CD4-positive, alpha-beta T cell treated with Interleukin-15 for 4 hours (primary cell): ENCODE data around the gene BCL7A.

Experiments
- DNase-seq: peaks from one replicate; pipeline ENCODE4 v3.0.0-alpha.2; 2020; ENCODE audit warnings: low spot score

The BCL7A gene

GRCh38 chr12:122078141-122079032 is 56.7 kb downstream of the BCL7A start, which contains the start of gene MLXIP:
MLXIP (plus strand) TSS chr12:122078756; CDS start chr12:122078854, 98 bp downstream.
- peak; percentile 88 for DNase-seq

GRCh38 chr12:122079033-122079531 is 57.4 kb downstream of the BCL7A start:
- DNase-seq: no peak

DNA sequence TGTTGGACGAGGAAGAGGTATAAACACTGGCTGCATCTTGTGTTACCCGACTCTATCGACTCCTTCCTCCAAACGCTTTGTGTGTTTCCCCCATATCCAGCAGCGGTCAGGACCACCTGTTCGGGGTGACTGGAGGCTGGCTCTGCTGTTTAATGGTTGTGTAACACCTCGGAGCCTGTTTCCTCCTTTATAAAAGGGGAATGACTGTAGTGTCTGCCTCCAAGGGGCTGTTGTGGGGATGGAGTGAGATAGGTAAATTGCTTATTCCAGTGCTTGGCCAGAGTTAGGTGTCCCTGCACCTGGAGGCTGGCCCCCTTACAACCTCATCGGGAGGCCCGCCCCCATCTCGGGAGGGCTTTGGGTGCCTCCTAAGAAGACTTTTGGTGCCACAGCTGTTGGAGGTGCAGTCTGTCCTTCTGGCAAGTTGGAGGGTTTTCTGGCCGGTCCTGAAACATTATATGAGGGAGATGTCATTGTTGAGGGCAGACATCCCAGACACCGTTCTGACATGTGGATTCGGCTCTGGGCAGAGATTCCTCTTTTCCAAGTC is 57.9 kb downstream of the BCL7A start:
- DNase-seq: no peak

DNA sequence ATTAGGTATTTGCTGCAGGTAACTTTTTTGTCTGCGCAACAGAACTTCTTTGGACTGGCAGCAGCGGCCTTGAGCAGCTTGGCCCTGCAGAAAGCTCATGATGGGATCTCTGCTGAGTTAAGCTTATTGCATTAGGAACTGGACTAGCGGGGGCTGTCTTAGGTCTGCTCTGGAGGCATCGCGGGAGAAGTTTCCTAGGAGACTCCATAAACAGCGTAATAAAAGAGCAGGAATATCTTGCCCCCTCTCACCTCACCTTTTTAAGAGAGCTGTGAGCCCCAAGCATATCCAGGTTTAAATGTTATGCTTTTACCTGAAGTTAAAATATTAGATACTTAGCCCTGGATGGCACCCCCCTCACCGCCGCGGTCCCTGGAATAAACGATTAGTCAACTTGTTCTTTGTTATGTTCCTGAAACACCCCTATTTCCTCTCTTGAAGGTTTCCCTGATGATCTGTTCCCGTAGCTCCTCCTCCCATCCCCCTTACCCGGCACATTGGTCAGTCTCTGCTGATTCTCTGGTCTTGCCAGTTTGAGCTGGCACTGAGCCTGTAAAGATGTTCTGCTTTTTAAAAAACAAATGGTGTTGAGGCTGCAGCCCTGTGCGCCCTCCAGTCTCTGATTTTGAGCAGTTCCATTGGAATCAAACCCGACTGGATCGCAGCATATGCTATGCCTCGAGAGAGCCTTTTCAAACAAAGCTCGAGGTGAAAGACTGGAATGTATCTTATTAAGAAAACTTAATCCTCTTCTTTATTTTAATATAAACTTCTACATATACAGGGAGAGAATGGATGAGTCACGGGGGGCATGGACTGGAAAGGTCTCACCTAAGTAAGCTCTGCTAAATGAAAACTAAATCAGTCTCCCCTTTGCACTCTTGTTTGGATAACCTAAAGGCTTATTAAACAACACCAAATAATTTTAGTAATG is 58.7 kb downstream of the BCL7A start:
- no peak for DNase-seq

GRCh38 chr12:122081083-122081696 is 59.5 kb downstream of the BCL7A start:
- no peak for DNase-seq

- peak; percentile 45 for DNase-seq
Observed at GRCh38 chr12:122081697-122082221, 60.1 kb downstream of the BCL7A start.

DNA sequence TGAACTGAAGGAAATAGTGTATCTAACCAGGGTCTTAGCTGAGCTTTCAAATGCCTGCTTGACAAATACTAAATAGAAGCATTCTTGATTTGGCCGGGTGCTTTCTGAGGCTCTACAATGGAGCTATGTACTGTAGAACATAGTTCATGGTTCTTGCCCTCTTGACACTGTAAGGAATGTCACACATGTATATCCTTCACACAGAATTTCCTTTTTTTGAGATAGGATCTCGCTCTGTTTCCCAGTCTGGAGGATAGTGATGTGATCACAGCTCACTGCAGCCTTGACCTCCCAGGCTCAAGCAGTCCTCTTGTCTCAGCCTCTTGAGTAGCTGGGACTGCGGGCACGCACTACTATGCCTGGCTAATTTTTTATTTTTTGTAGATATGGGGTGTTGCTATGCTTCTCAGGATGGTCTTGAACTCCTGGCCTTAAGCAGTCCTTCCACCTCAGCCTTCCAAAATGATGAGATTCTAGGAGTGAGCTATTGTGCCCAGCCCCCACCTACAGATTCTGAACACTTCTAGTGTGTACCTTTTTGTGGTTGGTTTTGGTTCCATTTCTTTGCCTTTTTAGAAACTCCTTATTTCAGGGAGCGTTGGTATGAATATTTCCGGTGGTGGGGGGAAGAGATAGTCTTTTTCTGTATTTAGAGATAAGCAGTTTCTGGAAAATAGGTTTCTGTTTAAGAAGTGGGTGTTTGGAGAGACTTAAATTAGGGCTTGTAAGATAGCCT is 61.1 kb downstream of the BCL7A start:
- DNase-seq: no peak

DNA sequence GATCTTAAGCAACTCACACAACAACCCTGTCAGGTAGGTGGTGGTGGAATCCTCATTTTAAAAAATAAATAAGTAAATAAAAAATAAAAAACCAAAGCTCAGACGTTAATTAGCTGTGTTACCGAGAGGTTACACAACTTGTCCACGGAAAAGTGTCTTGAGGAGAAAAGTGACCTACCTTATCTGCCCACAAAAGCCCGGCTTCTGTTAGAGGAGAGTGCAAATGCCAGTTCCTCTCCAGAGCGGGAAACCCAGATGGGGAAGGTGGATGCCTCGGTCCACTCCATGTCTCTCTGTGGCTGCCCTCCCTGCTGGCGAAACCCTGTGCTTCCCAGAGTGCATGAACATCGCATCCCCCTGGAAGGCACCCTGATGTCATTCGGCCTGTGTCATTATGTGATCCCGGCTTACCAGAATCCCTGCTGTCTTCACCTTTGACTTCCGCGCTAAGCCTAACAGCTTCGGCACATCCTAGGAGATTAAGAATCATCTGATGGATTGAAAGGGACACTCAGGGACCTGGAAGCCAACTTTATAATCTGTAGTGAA is 63.2 kb downstream of the BCL7A start:
- DNase-seq: no peak

- no peak for DNase-seq
Observed at GRCh38 chr12:122085591-122085990, 63.9 kb downstream of the BCL7A start.

DNA sequence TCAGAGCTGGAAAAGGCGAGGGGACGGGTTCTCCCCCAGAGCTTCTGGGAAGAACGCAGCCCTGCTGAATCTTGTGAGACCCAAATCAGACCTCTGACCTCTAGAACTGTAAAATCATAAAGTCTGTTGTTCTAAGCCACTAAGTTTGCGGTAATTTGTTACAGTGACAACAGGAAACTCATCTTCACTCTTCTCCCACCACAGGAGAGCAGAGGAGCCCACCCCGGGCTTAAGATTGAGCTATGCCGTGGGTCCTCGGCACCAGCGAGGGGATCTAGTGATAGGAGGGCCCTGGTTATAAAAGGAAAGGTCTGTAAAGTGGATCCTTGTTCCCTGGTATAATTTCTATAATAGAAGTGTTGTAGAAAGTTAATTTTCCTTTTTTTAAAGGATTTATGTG is 64.4 kb downstream of the BCL7A start:
- DNase-seq: no peak

GRCh38 chr12:122086641-122087285 is 65.1 kb downstream of the BCL7A start:
- DNase-seq: no peak

- DNase-seq: no peak
Observed at GRCh38 chr12:122087431-122088178, 65.9 kb downstream of the BCL7A start.

DNA sequence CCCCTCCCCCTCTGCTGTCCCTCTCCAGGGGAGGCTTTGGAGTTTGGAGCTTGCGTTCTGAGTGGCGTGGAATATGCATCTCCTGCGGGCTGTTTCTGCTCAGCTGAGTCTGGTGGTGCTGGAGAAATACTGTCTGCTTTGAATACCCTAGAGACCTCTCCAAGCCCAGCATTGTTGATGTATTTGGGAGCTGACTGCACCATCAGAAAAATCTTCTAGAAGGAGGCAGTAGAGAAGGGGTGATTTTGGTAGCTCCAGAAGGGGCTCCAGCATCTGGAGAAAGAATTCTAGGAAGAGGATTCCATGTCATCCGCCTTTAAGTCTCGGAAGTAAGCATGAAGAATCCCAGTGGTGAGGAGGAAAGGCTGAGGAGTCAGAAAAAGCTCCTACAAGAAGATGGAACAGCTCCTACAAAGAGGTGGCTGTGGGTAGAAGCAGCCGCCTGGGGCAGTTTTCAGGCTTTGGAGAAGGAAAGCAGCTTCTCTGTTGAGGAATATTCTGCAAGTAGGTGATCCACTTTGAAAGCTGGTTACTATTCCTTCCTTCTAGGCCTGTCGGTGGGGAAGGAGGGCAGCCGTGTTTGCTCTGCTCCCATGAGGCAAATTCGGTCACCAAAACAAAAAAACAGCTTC is 66.6 kb downstream of the BCL7A start:
- no peak for DNase-seq

DNA sequence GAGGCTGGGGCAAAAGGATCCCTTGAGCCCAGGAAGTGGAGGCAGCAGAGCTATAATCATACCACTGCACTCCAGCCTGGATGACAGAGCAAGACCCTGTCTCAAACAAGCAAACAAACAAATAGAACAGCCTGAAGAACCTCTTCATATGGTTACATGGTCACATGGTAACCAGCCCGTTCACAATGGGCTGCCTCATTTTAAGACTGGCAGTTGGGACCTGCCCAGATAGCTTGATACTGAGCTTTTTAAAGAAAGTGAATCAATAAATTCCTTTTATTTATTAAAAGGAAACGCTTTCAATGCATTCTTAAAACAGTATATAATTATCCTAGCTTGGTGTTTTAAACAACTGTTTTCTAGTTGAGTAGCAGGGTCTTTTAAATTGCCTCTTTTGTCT is 67.4 kb downstream of the BCL7A start:
- DNase-seq: no peak

DNA sequence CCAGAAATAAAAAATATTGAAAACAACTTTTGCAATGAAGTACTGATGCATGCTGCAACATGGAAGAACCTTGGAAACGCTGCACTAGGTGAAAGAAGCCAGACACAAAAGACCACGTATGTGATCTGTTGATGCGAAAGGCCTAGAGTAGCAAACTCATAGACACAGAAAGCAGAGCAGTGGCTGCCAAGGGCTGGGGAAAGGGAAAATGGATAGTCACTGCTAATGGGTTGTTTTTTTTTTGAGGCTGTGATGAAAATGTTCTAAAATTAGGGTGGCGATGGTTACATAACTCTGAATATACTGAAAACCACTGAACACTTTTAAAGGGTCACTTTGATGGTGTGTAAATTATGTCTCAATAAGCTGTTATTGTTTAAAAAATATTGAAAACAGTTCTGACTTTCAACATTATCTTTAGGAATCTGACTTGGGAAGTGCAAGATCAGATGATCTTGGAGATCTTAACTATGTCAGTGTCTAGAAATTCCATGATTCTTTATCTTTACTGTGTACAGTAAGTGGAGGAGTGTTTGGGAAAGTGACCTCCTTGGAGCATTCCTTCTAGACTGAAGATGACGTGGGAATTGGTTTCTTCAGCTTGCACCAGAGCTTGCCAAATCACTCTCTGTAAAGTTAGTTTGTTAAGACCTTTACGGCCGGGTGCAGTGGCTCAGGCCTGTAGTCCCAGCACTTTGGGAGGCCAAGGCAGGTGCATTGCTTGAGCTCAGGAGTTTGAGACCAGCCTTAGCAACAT is 69.3 kb downstream of the BCL7A start:
- DNase-seq: no peak

DNA sequence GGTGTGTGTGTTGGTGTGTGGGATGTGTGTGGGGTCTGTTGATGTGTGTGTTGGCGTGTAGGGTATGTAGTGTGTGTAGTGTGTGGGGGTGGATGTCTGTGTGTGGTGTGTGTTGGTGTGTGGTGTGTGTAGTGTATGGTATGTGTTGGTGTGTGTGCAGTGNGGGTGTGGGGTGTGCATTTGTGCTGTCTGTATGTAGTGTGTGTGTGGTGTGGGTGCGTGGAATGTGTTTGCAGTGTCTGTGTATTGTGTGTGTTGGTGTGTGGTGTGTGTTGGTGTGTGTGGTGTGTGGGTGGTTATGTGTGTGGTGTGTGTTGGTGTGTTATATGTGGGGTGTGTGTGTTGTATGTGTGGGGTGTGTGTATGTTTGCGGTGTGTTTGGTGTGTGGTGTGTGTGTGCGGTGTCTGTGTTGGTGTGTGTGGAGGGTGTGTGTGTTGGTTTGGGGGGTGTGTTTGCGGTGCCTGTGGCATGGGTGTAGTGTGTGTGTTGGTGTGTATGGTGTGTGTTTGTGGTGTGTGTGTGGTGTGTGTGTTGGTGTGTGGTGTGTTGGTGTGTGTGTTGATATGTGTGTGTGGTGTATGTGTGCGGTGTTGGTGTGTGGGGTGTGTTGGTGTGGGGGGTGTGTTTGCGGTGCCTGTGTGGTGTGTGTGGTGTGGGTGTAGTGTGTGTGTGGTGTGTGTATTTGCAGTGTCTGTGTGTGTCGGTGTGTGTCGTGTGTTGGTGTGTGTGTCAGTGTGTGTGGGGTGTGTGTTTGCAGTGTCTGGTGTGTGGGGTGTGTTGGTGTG is 71.6 kb downstream of the BCL7A start:
- DNase-seq: no peak

DNA sequence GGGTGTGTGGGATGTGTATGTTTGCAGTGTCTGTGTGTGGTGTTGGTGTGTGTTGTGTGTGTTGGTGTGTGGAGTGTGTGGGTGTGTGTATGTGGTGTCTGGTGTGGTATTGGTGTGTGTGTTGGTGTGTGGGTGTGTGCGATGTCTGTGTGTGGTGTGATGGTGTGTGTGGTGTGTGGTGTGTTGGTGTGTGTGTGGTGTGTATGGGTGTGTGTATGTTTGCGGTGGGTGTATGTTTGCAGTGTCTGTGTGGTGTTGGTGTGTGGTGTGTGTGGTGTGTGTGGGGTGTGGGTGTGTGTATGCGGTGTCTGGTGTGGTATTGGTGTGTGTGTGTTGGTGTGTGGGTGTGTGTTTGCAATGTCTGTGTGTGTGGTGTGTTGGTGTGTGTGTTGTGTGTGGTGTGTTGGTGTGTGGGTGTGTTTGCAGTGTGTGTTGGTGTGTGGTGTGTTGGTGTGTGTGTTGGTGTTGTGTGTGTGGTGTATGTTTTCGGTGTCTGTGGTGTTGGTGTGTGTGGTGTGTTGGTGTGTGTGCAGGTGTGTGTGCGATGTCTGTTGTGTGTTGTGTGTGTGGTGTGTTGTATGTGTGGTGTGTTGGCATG is 72.6 kb downstream of the BCL7A start:
- no peak for DNase-seq
